ENCODE measurements around the gene WDR20.

DNA sequence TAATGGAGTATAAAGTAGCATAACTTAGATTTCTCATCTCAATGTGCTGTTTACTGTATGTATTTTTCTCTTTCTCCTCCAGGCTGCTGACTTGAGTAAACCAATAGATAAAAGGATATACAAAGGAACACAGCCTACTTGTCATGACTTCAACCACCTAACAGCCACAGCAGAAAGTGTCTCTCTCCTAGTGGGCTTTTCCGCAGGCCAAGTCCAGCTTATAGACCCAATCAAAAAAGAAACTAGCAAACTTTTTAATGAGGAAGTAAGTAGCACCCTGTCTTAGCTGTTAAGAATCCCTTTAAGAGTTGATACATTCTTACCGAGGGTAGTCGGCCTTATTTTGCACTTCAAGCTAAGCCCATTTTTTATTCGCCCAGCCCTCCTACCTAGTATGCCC is 55.2 kb downstream of the WDR20 start:
- no peak for TF ChIP-seq POLR2A (IDR thresholded peaks at IDR 0.05)
- TF ChIP-seq, protein P1, sequence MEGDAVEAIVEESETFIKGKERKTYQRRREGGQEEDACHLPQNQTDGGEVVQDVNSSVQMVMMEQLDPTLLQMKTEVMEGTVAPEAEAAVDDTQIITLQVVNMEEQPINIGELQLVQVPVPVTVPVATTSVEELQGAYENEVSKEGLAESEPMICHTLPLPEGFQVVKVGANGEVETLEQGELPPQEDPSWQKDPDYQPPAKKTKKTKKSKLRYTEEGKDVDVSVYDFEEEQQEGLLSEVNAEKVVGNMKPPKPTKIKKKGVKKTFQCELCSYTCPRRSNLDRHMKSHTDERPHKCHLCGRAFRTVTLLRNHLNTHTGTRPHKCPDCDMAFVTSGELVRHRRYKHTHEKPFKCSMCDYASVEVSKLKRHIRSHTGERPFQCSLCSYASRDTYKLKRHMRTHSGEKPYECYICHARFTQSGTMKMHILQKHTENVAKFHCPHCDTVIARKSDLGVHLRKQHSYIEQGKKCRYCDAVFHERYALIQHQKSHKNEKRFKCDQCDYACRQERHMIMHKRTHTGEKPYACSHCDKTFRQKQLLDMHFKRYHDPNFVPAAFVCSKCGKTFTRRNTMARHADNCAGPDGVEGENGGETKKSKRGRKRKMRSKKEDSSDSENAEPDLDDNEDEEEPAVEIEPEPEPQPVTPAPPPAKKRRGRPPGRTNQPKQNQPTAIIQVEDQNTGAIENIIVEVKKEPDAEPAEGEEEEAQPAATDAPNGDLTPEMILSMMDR (IDR thresholded peaks at IDR 0.05) = no peak

All from Peyer's patch (tissue), 4 donors.